GM23338 (cell line): Measurements from ENCODE around the gene PGBD4. TPM values are rescaled to one million over a fixed set of nuclear protein-coding genes. Genes with fewer than 3 reads are reported as not detected.

Experiments used
- ATAC-seq: fragments of 200-7000 bp; cut with Tn5 transposase; 3 replicates; pipeline ENCODE4 v1.9.1; 2020
- DNase-seq: peaks from one replicate; pipeline ENCODE4 v3.0.0-alpha.2; 2015; ENCODE audit warnings: low spot score
- H2AFZ ChIP-seq: fragments of 200-600 bp; sonication (generic); 2 replicates; pipeline ENCODE4 v1.8.0; 2016; ENCODE audit warnings: antibody characterized with exemption, mild to moderate bottlenecking, moderate library complexity
- H3F3A ChIP-seq: fragments of 200-600 bp; sonication (generic); replicated peaks from 2 replicates; pipeline ENCODE4 v1.8.0; 2017; ENCODE audit warnings: antibody characterized with exemption, mixed run types, low read depth
- H3K27ac ChIP-seq: fragments of 200-600 bp; sonication (generic); 2 replicates; pipeline ENCODE4 v1.6.1; 2016; ENCODE audit warnings: low read depth
- H3K27me3 ChIP-seq: fragments of 200-600 bp; sonication (generic); 2 replicates; pipeline ENCODE4 v1.8.0; 2016; ENCODE audit warnings: mild to moderate bottlenecking, mixed run types, moderate library complexity; ENCODE audit not compliant: insufficient read depth
- H3K36me3 ChIP-seq: fragments of 200-600 bp; sonication (generic); 2 replicates; pipeline ENCODE4 v1.8.0; 2016; ENCODE audit warnings: mild to moderate bottlenecking; ENCODE audit not compliant: insufficient read depth
- H3K4me1 ChIP-seq: fragments of 200-600 bp; sonication (generic); 2 replicates; pipeline ENCODE4 v1.8.0; 2016; ENCODE audit warnings: mild to moderate bottlenecking, moderate library complexity; ENCODE audit not compliant: insufficient read depth
- H3K4me2 ChIP-seq: fragments of 200-600 bp; sonication (generic); 2 replicates; pipeline ENCODE4 v1.7.1; 2017; ENCODE audit warnings: mixed run types
- H3K4me3 ChIP-seq: fragments of 200-600 bp; sonication (generic); 2 replicates; pipeline ENCODE4 v1.6.1; 2016; ENCODE audit warnings: mixed run types
- H3K79me2 ChIP-seq: fragments of 200-600 bp; sonication (generic); replicated peaks from 2 replicates; pipeline ENCODE4 v1.8.0; 2017; ENCODE audit warnings: mild to moderate bottlenecking; ENCODE audit not compliant: insufficient read depth
- H3K9me2 ChIP-seq: fragments of 200-600 bp; sonication (generic); 2 replicates; pipeline ENCODE4 v1.8.0; 2017; ENCODE audit not compliant: insufficient read depth
- H4K20me1 ChIP-seq: fragments of 200-600 bp; sonication (generic); replicated peaks from 2 replicates; pipeline ENCODE4 v1.8.0; 2017; ENCODE audit warnings: mild to moderate bottlenecking; ENCODE audit not compliant: insufficient read depth
- H3K27ac Mint-ChIP-seq: 2 replicates; pipeline ENCODE4 v1.8.0; 2020; ENCODE audit warnings: inconsistent platforms, mild to moderate bottlenecking, moderate library complexity, mixed read lengths
- H3K27me3 Mint-ChIP-seq: 3 replicates; pipeline ENCODE4 v1.8.0; 2022; ENCODE audit warnings: low read depth, mild to moderate bottlenecking, moderate library complexity, mixed read lengths, inconsistent platforms; ENCODE audit not compliant: insufficient read depth, poor library complexity
- H3K36me3 Mint-ChIP-seq: 3 replicates; pipeline ENCODE4 v1.8.0; 2021; ENCODE audit warnings: low read depth, mild to moderate bottlenecking, inconsistent platforms, moderate library complexity, mixed read lengths
- H3K4me1 Mint-ChIP-seq: 3 replicates; pipeline ENCODE4 v1.8.0; 2020; ENCODE audit warnings: mild to moderate bottlenecking, inconsistent platforms, mixed read lengths
- H3K4me3 Mint-ChIP-seq: 3 replicates; pipeline ENCODE4 v1.8.0; 2021; ENCODE audit warnings: moderate library complexity, mild to moderate bottlenecking, inconsistent platforms, mixed read lengths
- H3K9me3 Mint-ChIP-seq: 3 replicates; pipeline ENCODE4 v1.8.0; 2020; ENCODE audit warnings: moderate library complexity, mild to moderate bottlenecking, inconsistent platforms, mixed read lengths
- CREB1 ChIP-seq: fragments of 250-450 bp; sonication (Bioruptor Pico); IDR thresholded peaks from 2 replicates; pipeline ENCODE4 v1.5.0; 2020; ENCODE audit warnings: low read depth, mild to moderate bottlenecking, moderate library complexity
- CTCF ChIP-seq, 2 experiments: fragments of 200-600 bp in 1 of 2; sonication (generic) in 1 of 2; conservative IDR thresholded peaks; 2 replicates each; pipeline versions ENCODE4 v1.5.1 to v1.6.1; 2016 to 2017; ENCODE audit warnings: antibody characterized with exemption in 2 of 2, low read depth in 2 of 2, mild to moderate bottlenecking in 2 of 2, moderate library complexity in 1 of 2
- EZH2 ChIP-seq: fragments of 200-600 bp; sonication (generic); IDR thresholded peaks from one replicate; pipeline ENCODE4 v1.8.0; 2017; ENCODE audit warnings: antibody characterized with exemption, mild to moderate bottlenecking, low read depth; ENCODE audit not compliant: unreplicated experiment
- EZH2phosphoT487 ChIP-seq: fragments of 200-600 bp; sonication (generic); IDR thresholded peaks from one replicate; pipeline ENCODE4 v1.8.1; 2018; ENCODE audit warnings: antibody characterized with exemption; ENCODE audit not compliant: unreplicated experiment
- JUNB ChIP-seq: IDR thresholded peaks from one replicate; pipeline ENCODE4 v1.6.1; 2016; ENCODE audit warnings: antibody characterized with exemption; ENCODE audit not compliant: unreplicated experiment
- NANOG ChIP-seq: IDR thresholded peaks from 2 replicates; pipeline ENCODE4 v1.6.1; 2016; ENCODE audit warnings: antibody characterized with exemption, borderline replicate concordance
- POLR2AphosphoS5 ChIP-seq: IDR thresholded peaks from 2 replicates; pipeline ENCODE4 v1.6.1; 2016; ENCODE audit warnings: antibody characterized with exemption, low read depth
- STAT1 ChIP-seq: IDR thresholded peaks from one replicate; pipeline ENCODE4 v1.6.1; 2016; ENCODE audit warnings: antibody characterized with exemption; ENCODE audit not compliant: unreplicated experiment
- ZNF331 ChIP-seq: fragments of 250-450 bp; sonication (Bioruptor Pico); IDR thresholded peaks from 2 replicates; pipeline ENCODE4 v1.5.0; 2020; ENCODE audit warnings: low read depth, mild to moderate bottlenecking, moderate library complexity
- ZNF462 ChIP-seq: fragments of 250-450 bp; sonication (Bioruptor Pico); IDR thresholded peaks from 2 replicates; pipeline ENCODE4 v1.5.0; 2020; ENCODE audit warnings: mild to moderate bottlenecking, moderate library complexity
- polyA plus RNA-seq: library from polyadenylated mRNA; unstranded; fragments of >200 nt; fragmentation: Nextera tagmentation; extraction: Ambion mirVana; gene quantifications from 2 replicates; pipeline ENCODE4 v1.2.1, GENCODE V29; 2016
- total RNA-seq: library from RNA; depleted of rRNA; stranded (reverse); fragments of >200 nt; shearing (Covaris generic); gene quantifications from 2 replicates; pipeline ENCODE4 v1.2.3, GENCODE V29; 2014
- TF ChIP-seq, protein P1 (sequence below): IDR thresholded peaks from one replicate; pipeline ENCODE4 v1.6.1; 2018; ENCODE audit warnings: antibody characterized with exemption; ENCODE audit not compliant: unreplicated experiment

PGBD4 gene
- total and polyA plus RNA-seq, 2 experiments from 2014 or later, result 0.50 to 0.66 TPM

DNA sequence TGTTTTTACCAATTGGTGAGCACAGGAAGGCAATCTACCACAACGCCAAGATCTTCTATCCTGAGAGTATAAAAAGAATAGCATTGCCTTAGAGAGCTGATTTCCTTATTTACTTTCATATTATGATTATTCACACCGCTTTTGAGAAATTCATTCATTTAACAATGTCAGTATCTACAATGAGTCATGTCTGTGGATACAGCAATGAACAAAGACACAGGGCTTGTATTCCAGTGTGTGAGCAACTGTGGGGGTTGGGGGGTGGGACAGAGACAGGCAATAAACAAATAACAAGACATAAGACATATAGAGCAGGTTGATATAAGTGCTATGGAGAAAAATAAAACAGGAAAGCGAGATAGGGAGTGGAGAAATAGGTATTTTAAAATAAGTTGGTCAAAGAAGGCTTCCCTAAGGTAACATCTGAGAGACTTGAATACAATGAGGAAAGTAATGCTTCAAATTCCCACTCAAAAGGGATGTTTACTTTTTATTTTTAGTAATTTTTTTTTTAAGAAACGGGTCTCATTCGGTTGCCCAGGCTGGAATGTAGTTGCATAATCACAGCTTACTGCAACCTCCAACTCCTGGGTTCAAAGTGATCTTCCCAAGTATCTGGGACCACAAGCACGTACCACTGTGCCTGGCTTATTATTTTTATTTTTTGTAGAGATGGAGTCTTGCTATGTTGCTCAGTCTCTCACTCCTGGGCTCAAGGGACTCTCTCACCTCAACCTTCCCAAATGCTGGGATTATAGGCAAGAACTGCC, 45.7 kb downstream of the PGBD4 start (continued):
- TF ChIP-seq, protein P1, sequence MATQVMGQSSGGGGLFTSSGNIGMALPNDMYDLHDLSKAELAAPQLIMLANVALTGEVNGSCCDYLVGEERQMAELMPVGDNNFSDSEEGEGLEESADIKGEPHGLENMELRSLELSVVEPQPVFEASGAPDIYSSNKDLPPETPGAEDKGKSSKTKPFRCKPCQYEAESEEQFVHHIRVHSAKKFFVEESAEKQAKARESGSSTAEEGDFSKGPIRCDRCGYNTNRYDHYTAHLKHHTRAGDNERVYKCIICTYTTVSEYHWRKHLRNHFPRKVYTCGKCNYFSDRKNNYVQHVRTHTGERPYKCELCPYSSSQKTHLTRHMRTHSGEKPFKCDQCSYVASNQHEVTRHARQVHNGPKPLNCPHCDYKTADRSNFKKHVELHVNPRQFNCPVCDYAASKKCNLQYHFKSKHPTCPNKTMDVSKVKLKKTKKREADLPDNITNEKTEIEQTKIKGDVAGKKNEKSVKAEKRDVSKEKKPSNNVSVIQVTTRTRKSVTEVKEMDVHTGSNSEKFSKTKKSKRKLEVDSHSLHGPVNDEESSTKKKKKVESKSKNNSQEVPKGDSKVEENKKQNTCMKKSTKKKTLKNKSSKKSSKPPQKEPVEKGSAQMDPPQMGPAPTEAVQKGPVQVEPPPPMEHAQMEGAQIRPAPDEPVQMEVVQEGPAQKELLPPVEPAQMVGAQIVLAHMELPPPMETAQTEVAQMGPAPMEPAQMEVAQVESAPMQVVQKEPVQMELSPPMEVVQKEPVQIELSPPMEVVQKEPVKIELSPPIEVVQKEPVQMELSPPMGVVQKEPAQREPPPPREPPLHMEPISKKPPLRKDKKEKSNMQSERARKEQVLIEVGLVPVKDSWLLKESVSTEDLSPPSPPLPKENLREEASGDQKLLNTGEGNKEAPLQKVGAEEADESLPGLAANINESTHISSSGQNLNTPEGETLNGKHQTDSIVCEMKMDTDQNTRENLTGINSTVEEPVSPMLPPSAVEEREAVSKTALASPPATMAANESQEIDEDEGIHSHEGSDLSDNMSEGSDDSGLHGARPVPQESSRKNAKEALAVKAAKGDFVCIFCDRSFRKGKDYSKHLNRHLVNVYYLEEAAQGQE, result no peak
- no peak for TF ChIP-seq CTCF (conservative IDR thresholded peaks at IDR 0.05; ENCODE audit: low read depth in 2 of 2)
- TF ChIP-seq EZH2, result no peak
- TF ChIP-seq EZH2phosphoT487, result no peak
- TF ChIP-seq CREB1 (CRISPR knock-in tag), result no peak

GRCh38 chr15:34154725-34155204, 52.9 kb downstream of the PGBD4 start:
- H3K9me3 Mint-ChIP-seq, result peaks cover 45% of the 10 kb centered on the region
- peak; percentile 12 for DNase-seq
- Histone ChIP-seq H3K4me3 (no peak overlapping the region), H4K20me1 (no peaks in the 10 kb centered on the region), H3K4me1 (no peaks in the 10 kb centered on the region), H3K27me3 (no peaks in the 10 kb centered on the region), H3K36me3 (peaks cover 21% of the 10 kb centered on the region; the same call in 1 of the 2 replicates), H3K4me2 (no peak overlapping the region), H3K9me2 (no peaks in the 10 kb centered on the region; the same call in none of the 2 replicates), H3K27ac (no peak overlapping the region), H3F3A (no peaks in the 10 kb centered on the region), H3K79me2 (no peaks in the 10 kb centered on the region), H2AFZ (no peak overlapping the region)
- no peaks in the 10 kb centered on the region for H3K4me1 Mint-ChIP-seq
- no peak overlapping the region for H3K4me3 Mint-ChIP-seq
- peaks cover 2% of the 10 kb centered on the region for H3K27me3 Mint-ChIP-seq
- H3K27ac Mint-ChIP-seq, result no peak overlapping the region
- ATAC-seq, result no peak
- H3K36me3 Mint-ChIP-seq, result peaks cover 85% of the 10 kb centered on the region
- no peak for TF ChIP-seq STAT1
- no peak for TF ChIP-seq ZNF462 (CRISPR knock-in tag)
- no peak for TF ChIP-seq NANOG
- no peak for TF ChIP-seq CREB1 (CRISPR knock-in tag)
- TF ChIP-seq JUNB, result no peak
- no peak for TF ChIP-seq ZNF331 (CRISPR knock-in tag)
- no peak for TF ChIP-seq POLR2AphosphoS5
- no peak for TF ChIP-seq EZH2
